IPS-18a (cell line): ENCODE measurements around the gene LPCAT1.

Experiments
- H3K27ac ChIP-seq: one replicate; pipeline ENCODE4 v1.5.1; 2013; ENCODE audit warnings: low read length
- H3K27me3 ChIP-seq: one replicate; pipeline ENCODE4 v1.6.1; 2013; ENCODE audit warnings: mild to moderate bottlenecking, low read length; ENCODE audit not compliant: control insufficient read depth, insufficient read depth
- H3K36me3 ChIP-seq: one replicate; pipeline ENCODE4 v1.6.1; 2013; ENCODE audit warnings: low read depth, low read length; ENCODE audit not compliant: control insufficient read depth
- H3K4me1 ChIP-seq: one replicate; pipeline ENCODE4 v1.6.1; 2013; ENCODE audit warnings: low read depth, low read length; ENCODE audit not compliant: control insufficient read depth
- H3K4me3 ChIP-seq: one replicate; pipeline ENCODE4 v1.5.1; 2013; ENCODE audit warnings: low read length
- H3K9ac ChIP-seq: one replicate; pipeline ENCODE4 v1.6.1; 2013; ENCODE audit warnings: mild to moderate bottlenecking, low read length, moderate library complexity
- H3K9me3 ChIP-seq: one replicate; pipeline ENCODE4 v1.6.1; 2013; ENCODE audit warnings: low read depth, low read length; ENCODE audit not compliant: control insufficient read depth

LPCAT1 gene

DNA sequence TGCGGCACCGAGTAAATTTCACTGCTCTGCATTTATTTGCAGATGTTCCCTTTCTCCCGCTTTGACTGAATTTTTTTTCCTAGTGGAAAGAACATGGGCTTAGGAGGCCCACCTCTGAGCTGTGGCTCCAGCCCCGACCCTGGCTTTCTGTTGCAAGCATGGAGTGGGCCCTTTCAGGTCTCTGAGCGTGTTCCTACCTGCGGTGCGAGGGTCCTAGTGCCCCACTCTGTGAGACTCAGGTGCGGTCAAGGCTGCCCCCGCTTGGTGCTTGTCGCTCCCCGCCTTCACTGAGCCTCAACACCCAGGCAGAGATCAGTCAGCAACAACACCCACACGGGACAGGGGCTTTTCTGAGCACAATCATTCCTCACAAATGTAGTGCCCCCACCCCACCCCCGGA lies 110.5 kb downstream of the LPCAT1 start:
- Histone ChIP-seq H3K9me3 (no peaks in the 10 kb centered on the region), H3K9ac (no peak overlapping the region), H3K27me3 (no peaks in the 10 kb centered on the region), H3K4me3 (no peak overlapping the region), H3K4me1 (no peaks in the 10 kb centered on the region), H3K36me3 (no peaks in the 10 kb centered on the region), H3K27ac (no peak overlapping the region)

DNA sequence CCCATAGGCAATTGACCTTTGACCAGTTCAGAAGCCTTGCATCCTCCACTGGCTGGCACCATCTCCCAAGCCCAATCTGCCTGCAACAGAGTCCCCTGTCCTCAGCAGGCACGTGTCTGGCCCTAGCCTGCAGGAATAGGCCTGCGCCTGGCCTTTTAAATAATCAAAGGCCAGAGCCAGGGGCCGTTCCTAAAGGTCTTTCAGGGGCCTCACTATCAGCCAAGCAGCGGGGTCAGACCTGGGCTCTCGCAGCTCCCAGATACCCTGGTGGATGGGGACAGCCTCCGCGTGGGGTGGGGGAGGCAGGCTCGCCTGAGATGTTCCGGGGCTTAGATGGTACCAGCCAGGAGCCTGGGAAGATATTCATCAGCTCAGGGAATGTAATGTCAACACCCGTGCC lies 111.1 kb downstream of the LPCAT1 start:
- H3K9me3 ChIP-seq: no peaks in the 10 kb centered on the region

DNA sequence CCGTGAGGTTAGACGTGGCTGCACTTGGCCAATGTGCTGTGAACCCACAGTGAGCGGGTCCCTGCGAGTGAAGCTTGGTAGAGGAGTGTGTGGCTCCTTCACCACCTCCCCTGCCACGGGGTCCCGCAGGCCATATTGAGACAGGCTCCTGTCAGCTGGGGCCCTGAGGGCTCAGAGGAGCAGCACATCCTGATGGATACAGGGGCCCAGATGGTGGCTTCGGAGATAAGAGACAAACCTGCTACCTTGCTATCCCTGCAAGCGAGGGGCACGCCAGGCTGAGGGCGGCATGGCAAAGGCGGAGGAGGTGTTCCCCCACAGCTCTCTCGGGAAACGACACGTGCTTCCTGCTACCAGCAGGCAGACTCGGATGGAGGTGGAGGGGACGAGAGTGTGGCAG lies 111.6 kb downstream of the LPCAT1 start:
- Histone ChIP-seq H3K9ac (no peak overlapping the region), H3K27me3 (no peaks in the 10 kb centered on the region), H3K9me3 (no peaks in the 10 kb centered on the region), H3K36me3 (no peaks in the 10 kb centered on the region), H3K27ac (no peak overlapping the region), H3K4me1 (no peaks in the 10 kb centered on the region), H3K4me3 (no peak overlapping the region)

More for the DNA sequence above, 111.1 kb downstream of the LPCAT1 start:
- no peaks in the 10 kb centered on the region for H3K36me3 ChIP-seq
- no peak overlapping the region for H3K27ac ChIP-seq
- H3K27me3 ChIP-seq: no peaks in the 10 kb centered on the region
- H3K4me3 ChIP-seq: no peak overlapping the region
- no peaks in the 10 kb centered on the region for H3K4me1 ChIP-seq
- H3K9ac ChIP-seq: no peak overlapping the region
